Sigmoid colon (tissue), 7 donors: ENCODE data around the gene KRT5. TPM values are rescaled to one million over a fixed set of nuclear protein-coding genes. Genes with fewer than 3 reads are reported as not detected.
"Not testable (repeated sequence)": the region's sequence is repeated elsewhere in the genome, so short reads cannot be mapped to it uniquely, and the experiment has no call there.

Source experiments
- DNase-seq: peaks from one replicate; pipeline ENCODE4 v3.0.0-alpha.2; 2019
- H3K27ac ChIP-seq, 4 donors: fragments of 200-600 bp; sonication (generic); one replicate each; pipeline ENCODE4 v1.5.1; 2016 to 2019; ENCODE audit warnings: mild to moderate bottlenecking in 1 of 4
- H3K27me3 ChIP-seq, 3 donors: fragments of 200-600 bp; sonication (generic); one replicate each; pipeline ENCODE4 v1.5.1; 2019; ENCODE audit warnings: mild to moderate bottlenecking in 1 of 3
- H3K36me3 ChIP-seq, 4 donors: fragments of 200-600 bp; sonication (generic); one replicate each; pipeline ENCODE4 v1.5.1; 2016 to 2019
- H3K4me1 ChIP-seq, 4 donors: fragments of 200-600 bp; sonication (generic); one replicate each; pipeline ENCODE4 v1.5.1; 2017 to 2019
- H3K4me3 ChIP-seq, 4 donors: fragments of 200-600 bp; sonication (generic); one replicate each; pipeline ENCODE4 v1.5.1; 2017 to 2019; ENCODE audit warnings: mild to moderate bottlenecking in 2 of 4, moderate library complexity in 1 of 4
- H3K9me3 ChIP-seq, 4 donors: fragments of 200-600 bp in 3 of 4; sonication (generic) in 3 of 4; one replicate each; pipeline versions ENCODE4 v1.5.1 to v1.6.1; 2013 to 2019
- EP300 ChIP-seq, 4 donors: sonication (generic); formaldehyde crosslinking; IDR thresholded peaks; one replicate each; pipeline ENCODE4 v1.6.1; 2017; ENCODE audit warnings: antibody characterized with exemption in 4 of 4
- POLR2A ChIP-seq, 2 donors: fragments of 450-650 bp; IDR thresholded peaks; one replicate each; pipeline ENCODE4 v1.6.1; 2016; ENCODE audit warnings: antibody characterized with exemption in 2 of 2, mild to moderate bottlenecking in 2 of 2, moderate library complexity in 2 of 2
- POLR2AphosphoS5 ChIP-seq, 4 donors: sonication (generic); formaldehyde crosslinking; IDR thresholded peaks; one replicate each; pipeline ENCODE4 v1.6.1; 2017; ENCODE audit warnings: antibody characterized with exemption in 4 of 4
- WGBS, 2 donors: extraction: QIAGEN DNeasy Blood & Tissue Kit; methylation state at CpG; one replicate each; pipeline ENCODE4 v1.1.7; 2013; 5-methylcytosine and 5-hydroxymethylcytosine counted together
- intact Hi-C: fragments of 100-400 bp; cut with DNase I; formaldehyde crosslinking; loops from one replicate; pipeline ENCODE4 v1.15.1; 2023
- polyA plus RNA-seq, 3 donors: library from polyadenylated mRNA; stranded (reverse); fragments of 200-250 nt; gene quantifications; one replicate each; pipeline ENCODE4 v1.2.3, GENCODE V29; 2013
- total RNA-seq, 4 donors: library from RNA; depleted of rRNA; stranded (reverse); fragments of >200 nt; gene quantifications; one replicate each; pipeline ENCODE4 v1.1.0, GENCODE V29; 2016
- TF ChIP-seq, protein P1 (sequence below), 4 experiments: fragments of 450-650 bp in 3 of 4; fragments of 200-600 bp in 1 of 4; IDR thresholded peaks; one replicate each; pipeline ENCODE4 v1.5.1; 2016 to 2019; ENCODE audit warnings: antibody characterized with exemption in 4 of 4, mild to moderate bottlenecking in 3 of 4, moderate library complexity in 2 of 4
- donor health status: healthy with polysubstance abuse.
- donor health status: Bipolar disorder and iron deficiency.
- donor health status: healthy.

KRT5 gene
- total and polyA plus RNA-seq, 7 donors, result 0.36 to 7.8 (median 1.1) TPM; not detected in 4

DNA sequence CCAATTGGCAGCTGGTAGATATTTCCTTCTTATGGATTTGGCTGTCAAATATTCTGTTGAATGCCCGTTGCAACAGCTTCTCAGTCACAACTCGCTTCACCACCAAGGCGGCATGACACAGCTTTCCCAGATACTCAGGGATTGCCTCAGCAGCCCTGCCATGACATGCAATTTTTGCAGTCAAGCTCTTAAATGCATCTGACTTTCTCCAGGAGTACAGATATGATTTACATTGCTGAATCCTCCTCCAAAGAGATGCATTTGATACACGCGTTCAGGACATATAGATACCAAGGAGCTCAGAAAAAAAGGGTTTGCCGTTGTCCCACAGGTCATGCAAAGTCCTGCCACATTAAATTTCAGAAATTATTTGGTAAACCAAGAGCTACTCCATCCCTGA is 6.5 kb downstream of the KRT5 start:
- TF ChIP-seq, protein P1, sequence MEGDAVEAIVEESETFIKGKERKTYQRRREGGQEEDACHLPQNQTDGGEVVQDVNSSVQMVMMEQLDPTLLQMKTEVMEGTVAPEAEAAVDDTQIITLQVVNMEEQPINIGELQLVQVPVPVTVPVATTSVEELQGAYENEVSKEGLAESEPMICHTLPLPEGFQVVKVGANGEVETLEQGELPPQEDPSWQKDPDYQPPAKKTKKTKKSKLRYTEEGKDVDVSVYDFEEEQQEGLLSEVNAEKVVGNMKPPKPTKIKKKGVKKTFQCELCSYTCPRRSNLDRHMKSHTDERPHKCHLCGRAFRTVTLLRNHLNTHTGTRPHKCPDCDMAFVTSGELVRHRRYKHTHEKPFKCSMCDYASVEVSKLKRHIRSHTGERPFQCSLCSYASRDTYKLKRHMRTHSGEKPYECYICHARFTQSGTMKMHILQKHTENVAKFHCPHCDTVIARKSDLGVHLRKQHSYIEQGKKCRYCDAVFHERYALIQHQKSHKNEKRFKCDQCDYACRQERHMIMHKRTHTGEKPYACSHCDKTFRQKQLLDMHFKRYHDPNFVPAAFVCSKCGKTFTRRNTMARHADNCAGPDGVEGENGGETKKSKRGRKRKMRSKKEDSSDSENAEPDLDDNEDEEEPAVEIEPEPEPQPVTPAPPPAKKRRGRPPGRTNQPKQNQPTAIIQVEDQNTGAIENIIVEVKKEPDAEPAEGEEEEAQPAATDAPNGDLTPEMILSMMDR (IDR thresholded peaks at IDR 0.05), result no peak
- TF ChIP-seq EP300 (IDR thresholded peaks at IDR 0.05), result no peak
- no peak for TF ChIP-seq POLR2AphosphoS5 (IDR thresholded peaks at IDR 0.05)
- no peak for TF ChIP-seq POLR2A (IDR thresholded peaks at IDR 0.05)
- peaks cover 0 to 3% (median 0%) of the 10 kb centered on the region in 3 donors for H3K27me3 ChIP-seq
- WGBS, 2 donors, result 88 to 91% methylated on average over 6 of the region's 6 CpGs
- intact Hi-C loops, result loop anchor here (5.0 kb wide), 1 partner anchor 91 kb away; no protein-coding TSS in a partner anchor
- no peaks in the 10 kb centered on the region for H3K36me3 ChIP-seq
- peaks cover 0 to 1% (median 0%) of the 10 kb centered on the region in 4 donors for H3K9me3 ChIP-seq
- peaks cover 0 to 35% (median 15%) of the 10 kb centered on the region in 4 donors for H3K4me1 ChIP-seq
- no peak for DNase-seq
- H3K4me3 ChIP-seq, result no peak overlapping the region
- H3K27ac ChIP-seq, result no peak overlapping the region

DNA sequence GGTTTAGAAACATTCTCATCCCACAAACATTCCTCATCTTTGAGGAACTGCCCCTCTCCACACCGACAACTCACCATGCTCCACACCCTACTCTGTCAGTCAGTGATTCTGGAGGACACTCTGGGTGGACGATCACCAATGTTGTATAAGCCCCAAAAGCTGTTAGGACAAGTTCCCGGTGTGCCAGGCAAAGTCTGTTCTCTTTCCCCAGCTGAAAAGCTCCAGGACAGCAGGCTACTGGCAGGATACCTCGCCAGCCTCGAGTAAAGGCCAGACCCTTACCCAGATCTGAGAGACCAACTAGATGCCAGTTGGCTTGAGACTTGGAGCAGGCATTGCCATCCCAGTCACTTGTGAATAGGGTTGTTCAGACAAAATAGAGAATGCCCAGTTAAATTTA is 12.0 kb downstream of the KRT5 start:
- Histone ChIP-seq H3K27me3 (peaks cover 0 to 3% (median 0%) of the 10 kb centered on the region in 3 donors), H3K36me3 (no peaks in the 10 kb centered on the region), H3K27ac (no peak overlapping the region), H3K4me3 (no peak overlapping the region), H3K9me3 (peaks cover 0 to 1% (median 0%) of the 10 kb centered on the region in 4 donors), H3K4me1 (peaks cover 0 to 19% (median 2%) of the 10 kb centered on the region in 4 donors)
- no peak for DNase-seq
- intact Hi-C loops, result no loop called here
- 76 to 89% methylated on average over 5 of the region's 5 CpGs for WGBS, 2 donors
- no peak for TF ChIP-seq POLR2A (IDR thresholded peaks at IDR 0.05)

DNA sequence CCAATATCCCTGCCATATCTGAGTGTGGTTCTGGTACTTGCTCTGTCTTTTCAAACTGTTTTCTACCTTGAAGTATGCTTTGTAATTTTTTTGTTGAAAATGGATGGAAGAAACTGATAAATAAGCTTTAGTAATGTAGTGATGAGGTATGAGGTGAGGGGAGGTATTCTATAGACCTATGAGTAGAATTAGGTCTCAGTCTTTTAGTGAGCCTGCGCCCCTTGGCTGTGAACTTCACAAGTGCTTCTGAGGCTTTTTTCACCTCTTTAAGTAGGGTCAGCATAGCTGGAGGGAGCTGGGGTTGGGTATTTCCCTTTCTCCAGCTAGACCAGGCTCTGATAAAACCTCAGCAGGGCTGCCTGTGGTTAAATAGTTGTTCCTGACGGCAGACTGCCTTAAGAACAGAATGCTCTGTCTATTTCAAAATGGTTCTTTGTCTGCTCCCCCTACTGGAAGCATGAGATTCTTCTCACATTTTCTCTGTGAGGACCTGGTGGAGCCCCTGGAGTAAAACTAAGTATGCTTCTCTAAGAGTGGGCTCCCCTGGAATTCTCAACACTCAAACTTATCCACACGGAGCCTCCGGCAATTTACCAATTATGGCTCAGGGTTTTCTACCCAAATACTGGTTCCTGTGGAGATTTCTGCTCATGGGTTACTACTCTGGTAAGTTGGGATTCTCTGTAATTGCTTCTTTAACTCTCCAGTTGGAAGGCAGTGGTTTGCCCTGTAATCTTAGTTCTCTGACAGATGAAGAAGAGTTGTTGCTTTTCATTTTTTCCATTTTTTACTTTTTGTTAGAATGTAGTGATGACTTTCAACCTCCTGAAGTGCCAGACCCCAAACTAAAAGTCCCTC is 13.1 kb downstream of the KRT5 start:
- intact Hi-C loops, result loop anchor here (1.0 kb wide), 1 partner anchor 135 kb away; no protein-coding TSS in a partner anchor
- peaks cover 0 to 3% (median 0%) of the 10 kb centered on the region in 3 donors for H3K27me3 ChIP-seq
- peaks cover 0 to 1% (median 0%) of the 10 kb centered on the region in 4 donors for H3K9me3 ChIP-seq
- TF ChIP-seq POLR2A (IDR thresholded peaks at IDR 0.05), result no peak
- TF ChIP-seq, protein P1 (IDR thresholded peaks at IDR 0.05), result peak; percentile 25 to 56 (median 48)
- no peak overlapping the region for H3K27ac ChIP-seq
- H3K36me3 ChIP-seq, result no peaks in the 10 kb centered on the region
- WGBS, 2 donors, result 40 to 47% methylated on average over 4 of the region's 4 CpGs
- no peak overlapping the region for H3K4me3 ChIP-seq
- DNase-seq, result no peak
- H3K4me1 ChIP-seq, result peaks cover 0 to 9% (median 2%) of the 10 kb centered on the region in 4 donors

DNA sequence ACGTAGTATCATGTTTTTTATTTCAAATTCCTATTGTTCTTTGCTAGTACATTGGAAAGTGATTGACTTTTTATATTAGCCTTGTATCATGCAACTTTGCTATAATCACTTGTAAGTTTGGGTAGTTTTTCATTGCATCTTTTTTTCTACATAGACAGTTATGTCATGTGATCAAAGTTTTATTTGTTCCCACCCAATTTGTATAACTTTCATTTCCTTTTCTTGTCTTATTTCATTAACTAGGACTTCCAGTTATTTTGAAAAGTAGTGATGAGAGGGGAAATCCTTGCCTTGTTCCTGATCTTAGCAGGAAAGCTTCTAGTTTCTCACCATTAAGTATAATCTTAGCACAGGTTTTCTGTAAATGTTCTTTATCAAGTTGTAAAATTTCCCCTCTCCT is 17.3 kb downstream of the KRT5 start:
- H3K36me3 ChIP-seq, result no peaks in the 10 kb centered on the region
- no peaks in the 10 kb centered on the region for H3K27me3 ChIP-seq
- H3K27ac ChIP-seq, result no peak overlapping the region
- peaks cover 0 to 5% (median 2%) of the 10 kb centered on the region in 4 donors for H3K4me1 ChIP-seq
- H3K9me3 ChIP-seq, result no peaks in the 10 kb centered on the region
- no peak for DNase-seq
- TF ChIP-seq POLR2AphosphoS5 (IDR thresholded peaks at IDR 0.05) (no peak), POLR2A (IDR thresholded peaks at IDR 0.05) (no peak), EP300 (IDR thresholded peaks at IDR 0.05) (no peak)
- TF ChIP-seq, protein P1 (IDR thresholded peaks at IDR 0.05), result no peak
- 91 to 94% methylated on average over 1 of the region's 1 CpG for WGBS, 2 donors
- H3K4me3 ChIP-seq, result no peak overlapping the region
- intact Hi-C loops, result no loop called here

DNA sequence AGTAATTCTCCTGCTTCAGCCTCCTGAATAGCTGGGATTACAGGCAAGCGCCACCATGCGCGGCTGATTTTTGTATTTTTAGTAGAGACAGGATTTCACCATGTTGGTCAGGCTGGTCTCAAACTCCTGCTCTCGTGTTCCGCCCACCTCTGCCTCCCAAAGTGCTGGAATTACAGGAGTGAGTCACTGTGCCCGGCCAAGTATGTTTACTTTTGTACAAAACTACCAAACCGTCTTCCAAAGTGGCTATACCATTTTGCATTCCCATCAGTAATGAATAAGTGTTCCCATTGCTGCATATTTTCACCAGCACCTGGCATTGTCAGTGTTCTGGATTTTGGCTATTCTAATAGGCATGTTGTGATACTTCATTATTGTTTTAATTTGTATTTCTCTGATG is 18.7 kb downstream of the KRT5 start:
- Histone ChIP-seq H3K27ac (no peak overlapping the region), H3K4me3 (no peak overlapping the region), H3K36me3 (no peaks in the 10 kb centered on the region), H3K9me3 (no peaks in the 10 kb centered on the region), H3K27me3 (no peaks in the 10 kb centered on the region), H3K4me1 (peaks cover 0 to 7% (median under 1%) of the 10 kb centered on the region in 4 donors)
- DNase-seq, result no peak
- TF ChIP-seq EP300 (IDR thresholded peaks at IDR 0.05), result no peak
- TF ChIP-seq POLR2AphosphoS5 (IDR thresholded peaks at IDR 0.05), result no peak
- no peak for TF ChIP-seq POLR2A (IDR thresholded peaks at IDR 0.05)
- TF ChIP-seq, protein P1 (IDR thresholded peaks at IDR 0.05), result no peak
- intact Hi-C loops, result no loop called here
- WGBS, 2 donors, result 66 to 83% methylated on average over 7 of the region's 7 CpGs

DNA sequence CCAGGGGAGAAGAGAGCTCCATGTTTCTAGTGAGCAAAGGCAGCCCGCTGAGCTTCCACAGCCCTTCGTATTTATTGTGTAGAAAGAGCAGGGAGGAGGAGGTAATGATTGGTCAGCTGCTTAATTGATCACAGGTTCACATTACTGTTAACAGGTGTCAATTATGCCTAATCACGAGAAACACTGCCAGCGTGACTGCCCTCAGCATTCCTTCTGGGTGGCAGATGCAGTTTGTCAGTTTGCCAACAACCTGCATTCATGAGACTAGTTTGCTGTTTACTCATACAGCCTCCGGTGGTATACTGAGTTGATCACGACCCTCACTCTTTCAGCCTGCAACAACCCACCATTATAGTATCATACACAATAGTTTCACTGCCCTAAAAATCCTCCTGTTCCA is 19.6 kb downstream of the KRT5 start:
- H3K27me3 ChIP-seq, H3K9me3 ChIP-seq, H3K4me3 ChIP-seq, H3K36me3 ChIP-seq, DNase-seq, H3K27ac ChIP-seq, intact Hi-C loops: not testable (repeated sequence)
- peaks cover 0 to 16% (median 6%) of the 10 kb centered on the region in 4 donors for H3K4me1 ChIP-seq
- 75 to 83% methylated on average over 6 of the region's 6 CpGs for WGBS, 2 donors
